Upper lobe of left lung (tissue), 6 donors: ENCODE results near the gene LMBR1. TPM values are rescaled to one million over a fixed set of nuclear protein-coding genes. Genes with fewer than 3 reads are reported as not detected.

Experiments
- ATAC-seq, 2 donors: fragments of 200-7000 bp; cut with Tn5 transposase; one replicate each; pipeline ENCODE4 v1.9.1; 2022; ENCODE audit warnings: mild to moderate bottlenecking in 2 of 2, moderate library complexity in 2 of 2; ENCODE audit not compliant: low FRiP score in 2 of 2
- DNase-seq, 2 donors: peaks; one replicate each; pipeline ENCODE4 v3.0.0-alpha.2; 2019 to 2020
- H3K27ac ChIP-seq, 4 donors: fragments of 200-600 bp; sonication (generic); one replicate each; pipeline ENCODE4 v1.5.1; 2016 to 2019
- H3K27me3 ChIP-seq, 4 donors: fragments of 200-600 bp; sonication (generic); one replicate each; pipeline ENCODE4 v1.5.1; 2017 to 2019
- H3K36me3 ChIP-seq, 4 donors: fragments of 200-600 bp; sonication (generic); one replicate each; pipeline ENCODE4 v1.5.1; 2016 to 2019
- H3K4me1 ChIP-seq, 4 donors: fragments of 200-600 bp; sonication (generic); one replicate each; pipeline ENCODE4 v1.5.1; 2018 to 2019
- H3K4me3 ChIP-seq, 4 donors: fragments of 200-600 bp; sonication (generic); one replicate each; pipeline ENCODE4 v1.5.1; 2017 to 2019; ENCODE audit warnings: mild to moderate bottlenecking in 2 of 4, moderate library complexity in 1 of 4
- H3K9me3 ChIP-seq, 4 donors: fragments of 200-600 bp; sonication (generic); one replicate each; pipeline ENCODE4 v1.5.1; 2018 to 2019
- EP300 ChIP-seq, 4 donors: sonication (generic); formaldehyde crosslinking; IDR thresholded peaks; one replicate each; pipeline ENCODE4 v1.5.1; 2017; ENCODE audit warnings: antibody characterized with exemption in 4 of 4, control low read depth in 2 of 4
- POLR2A ChIP-seq, 4 donors: fragments of 450-650 bp; IDR thresholded peaks; one replicate each; pipeline ENCODE4 v1.5.1; 2016 to 2017; ENCODE audit warnings: antibody characterized with exemption in 4 of 4, mild to moderate bottlenecking in 2 of 4
- POLR2AphosphoS5 ChIP-seq, 2 donors: sonication (generic); formaldehyde crosslinking; IDR thresholded peaks; one replicate each; pipeline ENCODE4 v1.5.1; 2017; ENCODE audit warnings: antibody characterized with exemption in 2 of 2
- WGBS, 2 donors: methylation state at CpG; one replicate each; pipeline ENCODE4 v1.1.5; 2017 to 2018; 5-methylcytosine and 5-hydroxymethylcytosine counted together
- total RNA-seq, 6 donors: library from RNA; depleted of rRNA in 4 of 6; stranded (reverse); fragments of >200 nt in 4 of 6; gene quantifications; one replicate each; pipeline versions ENCODE4 v1.1.0 to v1.2.1, GENCODE V29; 2016 to 2021
- TF ChIP-seq, protein P1 (sequence below), 6 experiments: fragments of 450-650 bp in 4 of 6; fragments of 200-600 bp in 2 of 6; sonication (generic) in 2 of 6; IDR thresholded peaks; one replicate each; pipeline ENCODE4 v1.5.1; 2016 to 2019; ENCODE audit warnings: antibody characterized with exemption in 6 of 6
- donor health status: DM: no; HTN: no; CAD: no; lungs with moderate emphysema.
- donor health status: DM: no; HTN: yes; CAD: no; lungs with severe emphysema.

The LMBR1 gene
- total RNA-seq, 6 donors from 2014 or later, result 58.6 to 159 (median 81.0) TPM

DNA sequence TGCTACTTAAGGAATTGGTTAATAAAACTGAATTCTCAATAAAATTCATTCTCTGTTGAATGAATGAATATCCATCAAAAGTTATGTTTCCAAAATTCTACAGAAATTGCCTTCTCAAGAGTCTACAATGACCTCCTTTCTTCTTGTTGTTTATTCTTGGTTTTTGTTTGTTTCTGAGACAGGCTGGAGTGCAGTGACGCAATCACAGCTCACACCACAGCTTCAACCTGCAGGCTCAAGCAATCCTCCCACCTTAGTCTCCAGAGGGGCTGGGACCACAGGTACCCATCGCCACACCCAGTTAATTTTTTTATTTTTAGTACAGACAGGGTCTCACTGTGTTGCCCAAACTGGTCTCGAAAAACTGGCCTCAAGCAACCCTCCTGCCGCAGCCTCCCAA is 97.6 kb downstream of the LMBR1 start:
- no peak for DNase-seq
- Histone ChIP-seq H3K4me3 (no peak overlapping the region), H3K9me3 (no peaks in the 10 kb centered on the region), H3K27ac (no peak overlapping the region), H3K36me3 (peaks cover 0 to 10% (median 4%) of the 10 kb centered on the region in 4 donors), H3K27me3 (no peaks in the 10 kb centered on the region), H3K4me1 (no peaks in the 10 kb centered on the region)
- ATAC-seq, result no peak
- TF ChIP-seq, protein P1, sequence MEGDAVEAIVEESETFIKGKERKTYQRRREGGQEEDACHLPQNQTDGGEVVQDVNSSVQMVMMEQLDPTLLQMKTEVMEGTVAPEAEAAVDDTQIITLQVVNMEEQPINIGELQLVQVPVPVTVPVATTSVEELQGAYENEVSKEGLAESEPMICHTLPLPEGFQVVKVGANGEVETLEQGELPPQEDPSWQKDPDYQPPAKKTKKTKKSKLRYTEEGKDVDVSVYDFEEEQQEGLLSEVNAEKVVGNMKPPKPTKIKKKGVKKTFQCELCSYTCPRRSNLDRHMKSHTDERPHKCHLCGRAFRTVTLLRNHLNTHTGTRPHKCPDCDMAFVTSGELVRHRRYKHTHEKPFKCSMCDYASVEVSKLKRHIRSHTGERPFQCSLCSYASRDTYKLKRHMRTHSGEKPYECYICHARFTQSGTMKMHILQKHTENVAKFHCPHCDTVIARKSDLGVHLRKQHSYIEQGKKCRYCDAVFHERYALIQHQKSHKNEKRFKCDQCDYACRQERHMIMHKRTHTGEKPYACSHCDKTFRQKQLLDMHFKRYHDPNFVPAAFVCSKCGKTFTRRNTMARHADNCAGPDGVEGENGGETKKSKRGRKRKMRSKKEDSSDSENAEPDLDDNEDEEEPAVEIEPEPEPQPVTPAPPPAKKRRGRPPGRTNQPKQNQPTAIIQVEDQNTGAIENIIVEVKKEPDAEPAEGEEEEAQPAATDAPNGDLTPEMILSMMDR (IDR thresholded peaks at IDR 0.05), result no peak
- TF ChIP-seq EP300 (IDR thresholded peaks at IDR 0.05), result no peak
- no peak for TF ChIP-seq POLR2AphosphoS5 (IDR thresholded peaks at IDR 0.05)
- no peak for TF ChIP-seq POLR2A (IDR thresholded peaks at IDR 0.05)
- WGBS, 2 donors, result 93 to 100% methylated on average over 4 of the region's 4 CpGs

DNA sequence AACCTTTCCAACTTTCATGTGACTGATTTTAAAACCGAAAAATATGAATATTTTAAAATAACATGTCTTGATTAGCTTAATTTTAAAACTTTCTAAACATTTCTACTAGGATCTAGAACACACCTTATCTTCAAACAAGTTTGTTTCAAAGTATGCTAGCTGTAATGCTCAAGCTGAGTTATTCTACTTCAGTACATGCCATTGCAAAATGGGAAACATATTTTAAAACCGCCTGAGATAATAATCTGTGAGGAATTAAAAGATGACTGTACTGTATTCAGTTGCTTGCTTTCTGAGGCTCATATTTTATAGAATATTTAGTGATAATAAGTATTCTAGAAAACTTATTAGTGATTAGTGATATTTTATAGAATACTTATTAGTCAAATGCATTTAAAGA is 99.6 kb downstream of the LMBR1 start:
- TF ChIP-seq EP300 (IDR thresholded peaks at IDR 0.05) (no peak), POLR2A (IDR thresholded peaks at IDR 0.05) (no peak), POLR2AphosphoS5 (IDR thresholded peaks at IDR 0.05) (no peak)
- TF ChIP-seq, protein P1 (IDR thresholded peaks at IDR 0.05), result no peak

DNA sequence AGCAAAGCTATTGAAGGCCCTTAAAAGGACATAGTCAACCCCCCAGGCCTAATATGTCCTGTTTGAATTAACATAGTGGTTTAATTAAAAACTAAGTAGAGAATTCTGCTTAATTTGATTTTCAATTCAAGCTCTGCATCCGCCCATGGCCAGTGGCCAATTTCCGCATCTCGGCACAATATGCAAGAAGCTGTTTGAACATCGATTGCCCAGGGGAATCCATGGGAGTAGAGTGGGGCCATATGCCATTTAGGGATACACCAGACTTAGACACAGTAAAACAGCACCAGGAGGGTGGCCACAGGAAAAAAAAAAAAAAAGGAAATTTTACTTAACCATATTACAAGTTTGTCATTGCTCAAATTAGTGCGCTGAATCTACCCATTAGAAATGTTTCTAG is 100.4 kb downstream of the LMBR1 start:
- Histone ChIP-seq H3K27me3 (no peaks in the 10 kb centered on the region), H3K36me3 (peaks cover 0 to 10% (median 4%) of the 10 kb centered on the region in 4 donors), H3K27ac (no peak overlapping the region), H3K4me3 (no peak overlapping the region), H3K4me1 (no peaks in the 10 kb centered on the region), H3K9me3 (no peaks in the 10 kb centered on the region)
- WGBS, 2 donors, result 87 to 93% methylated on average over 5 of the region's 5 CpGs
- DNase-seq (no peak), ATAC-seq (no peak)
- TF ChIP-seq EP300 (IDR thresholded peaks at IDR 0.05), result no peak
- TF ChIP-seq, protein P1 (IDR thresholded peaks at IDR 0.05), result no peak
- no peak for TF ChIP-seq POLR2A (IDR thresholded peaks at IDR 0.05)
- TF ChIP-seq POLR2AphosphoS5 (IDR thresholded peaks at IDR 0.05), result no peak

More for the DNA sequence above, 99.6 kb downstream of the LMBR1 start:
- no peaks in the 10 kb centered on the region for H3K9me3 ChIP-seq
- peaks cover 0 to 10% (median 4%) of the 10 kb centered on the region in 4 donors for H3K36me3 ChIP-seq
- H3K4me3 ChIP-seq, result no peak overlapping the region
- DNase-seq, result no peak
- H3K27ac ChIP-seq, result no peak overlapping the region
- H3K4me1 ChIP-seq, result no peaks in the 10 kb centered on the region
- 93 to 95% methylated on average over 2 of the region's 2 CpGs for WGBS, 2 donors
- H3K27me3 ChIP-seq, result no peaks in the 10 kb centered on the region
- ATAC-seq, result no peak

DNA sequence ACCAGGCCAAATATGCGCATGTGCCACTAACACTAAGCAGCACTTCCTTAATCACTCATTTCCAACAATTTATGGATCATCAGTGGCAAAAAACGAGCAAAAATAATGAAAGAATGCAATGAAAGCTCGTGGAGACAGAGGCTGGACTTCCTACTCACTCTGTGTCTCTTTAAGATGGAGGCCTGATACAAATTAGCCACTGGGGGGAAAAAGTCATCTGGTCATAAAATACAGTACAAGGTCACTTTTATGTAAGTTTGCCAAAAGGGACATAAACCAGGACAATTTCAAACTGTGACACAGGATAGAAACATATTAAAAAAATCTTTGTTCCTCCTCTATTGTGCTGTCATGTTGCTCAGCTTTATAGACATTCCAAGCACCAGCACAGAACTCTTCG is 101.7 kb downstream of the LMBR1 start:
- DNase-seq (no peak), ATAC-seq (no peak)
- Histone ChIP-seq H3K27me3 (no peaks in the 10 kb centered on the region), H3K4me3 (no peak overlapping the region), H3K9me3 (no peaks in the 10 kb centered on the region), H3K27ac (no peak overlapping the region), H3K4me1 (no peaks in the 10 kb centered on the region), H3K36me3 (peaks cover 0 to 10% (median 4%) of the 10 kb centered on the region in 4 donors)
- WGBS, 2 donors, result 67 to 68% methylated on average over 4 of the region's 4 CpGs
- TF ChIP-seq, protein P1 (IDR thresholded peaks at IDR 0.05), result no peak

DNA sequence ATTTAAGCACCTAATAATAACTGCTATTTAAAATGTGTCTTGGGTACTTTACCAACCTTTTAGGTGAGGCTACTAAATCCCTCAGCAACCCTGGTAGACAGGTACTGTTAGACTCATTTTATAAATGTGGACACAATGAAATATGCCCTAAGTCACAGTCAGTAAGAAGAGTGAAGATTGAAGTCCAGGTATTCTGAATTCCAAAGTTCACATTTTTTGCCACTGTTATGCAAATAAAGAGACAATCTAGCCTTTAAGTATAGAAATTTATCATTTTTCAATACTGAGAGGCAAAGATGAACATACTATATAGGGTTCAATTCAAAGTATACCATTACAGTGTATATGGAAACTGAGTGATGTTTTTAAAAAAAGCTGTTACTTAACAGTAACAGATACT is 102.7 kb downstream of the LMBR1 start:
- Histone ChIP-seq H3K36me3 (peaks cover 0 to 3% (median under 1%) of the 10 kb centered on the region in 4 donors), H3K9me3 (no peaks in the 10 kb centered on the region), H3K4me3 (no peak overlapping the region), H3K27ac (no peak overlapping the region), H3K4me1 (no peaks in the 10 kb centered on the region), H3K27me3 (no peaks in the 10 kb centered on the region)
- ATAC-seq (no peak), DNase-seq (no peak)
- TF ChIP-seq, protein P1 (IDR thresholded peaks at IDR 0.05), result no peak
- TF ChIP-seq EP300 (IDR thresholded peaks at IDR 0.05), result no peak
- TF ChIP-seq POLR2A (IDR thresholded peaks at IDR 0.05), result no peak
- no peak for TF ChIP-seq POLR2AphosphoS5 (IDR thresholded peaks at IDR 0.05)
